Adrenal gland (tissue), 5 donors: ENCODE measurements around the gene KRT78.

Experiments used
- POLR2A ChIP-seq, 2 donors: fragments of 450-650 bp; IDR thresholded peaks; one replicate each; pipeline ENCODE4 v1.6.1; 2017; ENCODE audit warnings: antibody characterized with exemption in 2 of 2, mild to moderate bottlenecking in 2 of 2, moderate library complexity in 1 of 2
- TF ChIP-seq, protein P1 (sequence below), 6 experiments: fragments of 450-650 bp in 4 of 6; fragments of 200-600 bp in 2 of 6; sonication (generic) in 1 of 6; IDR thresholded peaks; 1 replicate in 5 of 6; 2 replicates in 1 of 6; pipeline versions ENCODE4 v1.5.1 to v1.8.0; 2016 to 2021; ENCODE audit warnings: antibody characterized with exemption in 6 of 6, mild to moderate bottlenecking in 2 of 6, moderate library complexity in 1 of 6
- donor health status: DM: no; HTN: no; CAD: no.

DNA sequence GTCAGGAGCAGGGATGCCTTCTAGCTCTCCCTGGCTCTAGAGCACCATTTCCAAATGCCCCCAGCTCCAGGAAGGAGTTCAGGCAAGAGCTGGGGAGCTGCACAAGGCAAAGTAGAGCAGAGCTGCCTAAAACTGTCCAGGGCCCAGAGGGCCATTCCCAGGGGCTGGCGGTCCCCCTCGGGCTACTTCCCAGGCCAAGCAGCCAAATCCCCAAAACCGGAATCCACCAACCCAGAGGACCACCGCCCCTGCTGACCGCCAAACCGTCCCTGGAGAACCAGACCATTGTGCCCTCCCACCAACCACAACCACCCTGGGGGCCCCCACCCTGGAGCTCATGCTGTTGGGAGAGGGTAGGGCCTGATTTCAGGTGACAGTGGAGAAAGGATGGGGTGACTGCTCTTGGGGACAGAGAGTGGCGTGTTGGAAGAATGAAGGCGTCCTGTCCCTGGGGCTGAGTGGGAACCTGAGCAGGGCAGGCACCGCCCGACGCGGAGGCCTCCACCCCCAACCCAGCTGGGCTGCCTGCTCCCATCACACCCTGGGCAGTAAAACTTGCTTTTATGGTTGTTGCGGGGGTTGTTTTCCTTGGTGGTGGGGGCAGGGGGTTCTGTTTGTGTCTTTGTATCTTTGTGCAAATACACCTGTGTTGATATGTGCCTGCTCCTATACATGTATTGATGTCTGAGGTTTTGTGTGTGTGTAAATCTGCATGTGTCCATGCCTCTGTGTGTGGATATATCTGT lies 24.0 kb upstream of the KRT78 start:
- TF ChIP-seq, protein P1, sequence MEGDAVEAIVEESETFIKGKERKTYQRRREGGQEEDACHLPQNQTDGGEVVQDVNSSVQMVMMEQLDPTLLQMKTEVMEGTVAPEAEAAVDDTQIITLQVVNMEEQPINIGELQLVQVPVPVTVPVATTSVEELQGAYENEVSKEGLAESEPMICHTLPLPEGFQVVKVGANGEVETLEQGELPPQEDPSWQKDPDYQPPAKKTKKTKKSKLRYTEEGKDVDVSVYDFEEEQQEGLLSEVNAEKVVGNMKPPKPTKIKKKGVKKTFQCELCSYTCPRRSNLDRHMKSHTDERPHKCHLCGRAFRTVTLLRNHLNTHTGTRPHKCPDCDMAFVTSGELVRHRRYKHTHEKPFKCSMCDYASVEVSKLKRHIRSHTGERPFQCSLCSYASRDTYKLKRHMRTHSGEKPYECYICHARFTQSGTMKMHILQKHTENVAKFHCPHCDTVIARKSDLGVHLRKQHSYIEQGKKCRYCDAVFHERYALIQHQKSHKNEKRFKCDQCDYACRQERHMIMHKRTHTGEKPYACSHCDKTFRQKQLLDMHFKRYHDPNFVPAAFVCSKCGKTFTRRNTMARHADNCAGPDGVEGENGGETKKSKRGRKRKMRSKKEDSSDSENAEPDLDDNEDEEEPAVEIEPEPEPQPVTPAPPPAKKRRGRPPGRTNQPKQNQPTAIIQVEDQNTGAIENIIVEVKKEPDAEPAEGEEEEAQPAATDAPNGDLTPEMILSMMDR (IDR thresholded peaks at IDR 0.05), result no peak
- no peak for TF ChIP-seq POLR2A (IDR thresholded peaks at IDR 0.05)
